HepG2 (cell line): Measurements from ENCODE around the gene CELF2. TPM values are rescaled to one million over a fixed set of nuclear protein-coding genes. Genes with fewer than 3 reads are reported as not detected.

Experiments
- ATAC-seq: fragments of 200-7000 bp; cut with Tn5 transposase; 3 replicates; pipeline ENCODE4 v1.9.1; 2020; ENCODE audit warnings: mild to moderate bottlenecking, moderate library complexity
- BruUV-seq: library from RNA; stranded (reverse); fragments of 400-500 nt; replicated peaks from 2 replicates; lab custom pipeline; 2021; lab: Mats Ljungman, UMichigan
- CTCF ChIA-PET: fragments of 300-600 bp; formaldehyde crosslinking; extraction: SDS; loops from one replicate; lab custom pipeline; 2021; ENCODE audit warnings: low total read pairs, inconsistent platforms, low intra/inter-chr PET ratio; lab: Yijun Ruan, JAX
- POLR2A ChIA-PET: fragments of 350-600 bp; sonication (Branson Sonifier 250); formaldehyde crosslinking; loops from one replicate; lab custom pipeline; 2020; ENCODE audit warnings: antibody characterized with exemption, inconsistent platforms; lab: Yijun Ruan, JAX
- DNase-seq: peaks from one replicate; pipeline ENCODE4 v3.0.0-alpha.2; 2015; ENCODE audit warnings: low spot score
- FAIRE-seq: peaks from 3 replicates; lab custom pipeline; 2011; peaks lifted over from hg19 to GRCh38; lab: Jason Lieb, UNC
- H2AFZ ChIP-seq: one replicate; pipeline ENCODE4 v1.6.1; 2011; ENCODE audit warnings: low read length, inconsistent platforms
- H3K27ac ChIP-seq: fragments of 300-600 bp; 3 replicates; pipeline ENCODE4 v1.8.0; 2011; ENCODE audit warnings: mixed run types, mild to moderate bottlenecking, mixed read lengths, low read length, inconsistent platforms; ENCODE audit not compliant: insufficient read depth; ENCODE audit errors: extremely low read length
- H3K27me3 ChIP-seq, 2 experiments: fragments of 200-600 bp in 1 of 2; 2 replicates in 1 of 2; 3 replicates in 1 of 2; pipeline versions ENCODE4 v1.6.0 to v1.8.0; 2011; ENCODE audit warnings: low read length in 2 of 2, mild to moderate bottlenecking in 2 of 2, moderate library complexity in 2 of 2, inconsistent platforms in 1 of 2; ENCODE audit not compliant: insufficient read depth in 2 of 2, control insufficient read depth in 1 of 2
- H3K36me3 ChIP-seq, 2 experiments: fragments of 200-600 bp in 1 of 2; replicated peaks in 1 of 2; 2 replicates in 1 of 2; 3 replicates in 1 of 2; pipeline versions ENCODE4 v1.5.1 to v1.8.0; 2011; ENCODE audit warnings: low read length in 2 of 2, inconsistent platforms in 1 of 2; ENCODE audit not compliant: insufficient read depth in 2 of 2, control insufficient read depth in 1 of 2
- H3K4me1 ChIP-seq: 2 replicates; pipeline ENCODE4 v1.5.1; 2012; ENCODE audit warnings: low read length, inconsistent platforms; ENCODE audit not compliant: insufficient read depth
- H3K4me2 ChIP-seq: 2 replicates; pipeline ENCODE4 v1.6.0; 2011; ENCODE audit warnings: low read depth, low read length, inconsistent platforms
- H3K4me3 ChIP-seq, 3 experiments: fragments of 200-600 bp in 1 of 3; sonication (generic), shearing (Covaris generic) in 1 of 3; replicated peaks in 1 of 3; 2 replicates each; pipeline ENCODE4 v1.5.1; 2011 to 2016; ENCODE audit warnings: low read length in 3 of 3, inconsistent platforms in 2 of 3, low read depth in 2 of 3, mild to moderate bottlenecking in 2 of 3, control low read depth in 1 of 3, mixed read lengths in 1 of 3; ENCODE audit not compliant: insufficient read depth in 1 of 3
- H3K79me2 ChIP-seq: one replicate; pipeline ENCODE4 v1.6.1; 2011; ENCODE audit warnings: low read length, inconsistent platforms; ENCODE audit not compliant: insufficient read depth
- H3K9ac ChIP-seq: 2 replicates; pipeline ENCODE4 v1.6.0; 2011; ENCODE audit warnings: mild to moderate bottlenecking, low read depth, low read length, inconsistent platforms; ENCODE audit not compliant: insufficient read depth
- H3K9me3 ChIP-seq: 2 replicates; pipeline ENCODE4 v1.5.1; 2012; ENCODE audit warnings: mild to moderate bottlenecking, low read length
- H4K20me1 ChIP-seq: 2 replicates; pipeline ENCODE4 v1.6.0; 2011; ENCODE audit warnings: inconsistent platforms, mild to moderate bottlenecking, low read length, moderate library complexity; ENCODE audit not compliant: insufficient read depth
- HES4 ChIP-seq: sonication (generic); formaldehyde crosslinking; IDR thresholded peaks from 2 replicates; pipeline ENCODE4 v1.9.0; 2021; ENCODE audit warnings: mild to moderate bottlenecking, missing genetic modification reagents, borderline replicate concordance
- NFIC ChIP-seq: IDR thresholded peaks from 2 replicates; pipeline ENCODE4 v1.6.1; 2012; ENCODE audit warnings: mild to moderate bottlenecking, low read length, inconsistent platforms
- STAT6 ChIP-seq: sonication (generic); formaldehyde crosslinking; IDR thresholded peaks from 2 replicates; pipeline ENCODE4 v1.4.0; 2020; ENCODE audit warnings: missing genetic modification reagents, mild to moderate bottlenecking, borderline replicate concordance
- THAP9 ChIP-seq: sonication (generic); formaldehyde crosslinking; IDR thresholded peaks from 2 replicates; pipeline ENCODE4; 2020; ENCODE audit warnings: missing genetic modification reagents, mild to moderate bottlenecking, borderline replicate concordance
- THYN1 ChIP-seq: sonication (generic); formaldehyde crosslinking; IDR thresholded peaks from 2 replicates; pipeline ENCODE4 v1.8.1; 2023; ENCODE audit warnings: low read depth, mild to moderate bottlenecking, moderate library complexity, missing genetic modification reagents, borderline replicate concordance
- ZFAT ChIP-seq: sonication (generic); formaldehyde crosslinking; conservative IDR thresholded peaks from 2 replicates; pipeline ENCODE4 v1.8.1; 2023; ENCODE audit warnings: missing genetic modification reagents, inconsistent platforms
- ZNF362 ChIP-seq: sonication (generic); formaldehyde crosslinking; IDR thresholded peaks from 2 replicates; pipeline ENCODE4 v1.4.0; 2020; ENCODE audit warnings: missing genetic modification reagents, mild to moderate bottlenecking, borderline replicate concordance
- WGBS: methylation state at CpG from one replicate; pipeline ENCODE4 v1.1.6; 2017; ENCODE audit warnings: low lambda C conversion rate; 5-methylcytosine and 5-hydroxymethylcytosine counted together
- in situ Hi-C: cut with HindIII; loops from 2 replicates; pipeline ENCODE4 v1.10.0; 2017; ENCODE audit warnings: low pct_unique_long_range_greater_than_20kb; ENCODE audit not compliant: extremely low pct_ligation_motif_present
- intact Hi-C: fragments of 100-400 bp; cut with micrococcal nuclease; formaldehyde crosslinking; loops from one replicate; pipeline ENCODE4 v1.10.0; 2022; ENCODE audit not compliant: unreplicated experiment
- polyA plus RNA-seq, 8 experiments: library from polyadenylated mRNA; depleted of rRNA in 3 of 8; stranded (reverse) in 7 of 8; unstranded in 1 of 8; fragments of >200 nt; fragmentation: Illumina TruSeq in 4 of 8; extraction: Trizol in 4 of 8; gene quantifications; 2 replicates each; pipeline versions ENCODE4 v1.2.1 to v1.2.3, GENCODE V29; 2011 to 2016; ENCODE audit warnings: low read depth in 4 of 8, missing spikeins in 1 of 8, mixed read lengths in 1 of 8; ENCODE audit not compliant: insufficient read depth in 1 of 8
- total RNA-seq, 5 experiments: library from RNA; depleted of rRNA; stranded (reverse); fragments of >200 nt; fragmentation: Illumina TruSeq; extraction: Trizol; gene quantifications; 2 replicates each; pipeline ENCODE4 v1.2.3, GENCODE V29; 2016; ENCODE audit warnings: low read depth in 1 of 5

The CELF2 gene
- total and polyA plus RNA-seq, 2 of the 13 experiments (the other 11 are each of a cell fraction or from before 2014, with no cell fraction given), result not detected

- Histone ChIP-seq H4K20me1 (no peaks in the 10 kb centered on the region), H2AFZ (no peak overlapping the region), H3K9me3 (no peaks in the 10 kb centered on the region), H3K27me3 (peaks cover 0 to 21% of the 10 kb centered on the region in 2 experiments; a peak in 1 of 5 replicates), H3K36me3 (no peaks in the 10 kb centered on the region), H3K4me3 (no peak overlapping the region), H3K27ac (no peak overlapping the region), H3K4me1 (no peaks in the 10 kb centered on the region), H3K4me2 (no peak overlapping the region), H3K79me2 (no peaks in the 10 kb centered on the region), H3K9ac (no peak overlapping the region)
- intact Hi-C loops (no loop called here), in situ Hi-C loops (no loop called here)
- no TSS peak for BruUV-seq
- 7% methylated on average over 10 of the region's 10 CpGs for WGBS
- ATAC-seq (no peak), FAIRE-seq (no peak), DNase-seq (no peak)
- TF ChIP-seq STAT6 (CRISPR knock-in tag), result no peak
- TF ChIP-seq THAP9 (CRISPR knock-in tag), result no peak
- no peak for TF ChIP-seq HES4
- no peak for TF ChIP-seq ZFAT (CRISPR knock-in tag)
- TF ChIP-seq ZNF362 (CRISPR knock-in tag), result no peak
- no peak for TF ChIP-seq THYN1 (CRISPR knock-in tag)
- TF ChIP-seq NFIC, result no peak
- ChIA-PET CTCF (no interaction called here), POLR2A (no interaction called here)
These were observed 130.7 kb downstream of the CELF2 start for GRCh38 chr10:11148142-11149028.
